IMR-90 (cell line): ENCODE results near the gene IRF2BP2. TPM values are rescaled to one million over a fixed set of nuclear protein-coding genes. Genes with fewer than 3 reads are reported as not detected.
A peak's percentile ranks its signal among the peaks of the same experiment; 100 is the strongest.

Experiments
- ATAC-seq: fragments of 200-7000 bp; cut with Tn5 transposase; 2 replicates; pipeline ENCODE4 v1.9.1; 2020; ENCODE audit warnings: low read depth, mild to moderate bottlenecking, moderate library complexity
- BruUV-seq: library from RNA; stranded (reverse); fragments of 400-500 nt; replicated peaks from 2 replicates; lab custom pipeline; 2021; lab: Mats Ljungman, UMichigan
- CTCF ChIA-PET: fragments of 300-600 bp; formaldehyde crosslinking; extraction: SDS; loops from one replicate; lab custom pipeline; 2021; ENCODE audit warnings: antibody characterized with exemption; lab: Yijun Ruan, JAX
- POLR2A ChIA-PET: fragments of 300-600 bp; sonication (Branson Sonifier 250); formaldehyde crosslinking; loops from one replicate; lab custom pipeline; 2022; ENCODE audit warnings: antibody characterized with exemption; ENCODE audit not compliant: unreplicated experiment; lab: Charles Lee
- DNase-seq: peaks from one replicate; pipeline ENCODE4 v3.0.0; 2013
- H2AFZ ChIP-seq: replicated peaks from 2 replicates; pipeline ENCODE3; 2013; ENCODE audit warnings: low read length, mild to moderate bottlenecking; ENCODE audit not compliant: poor library complexity
- H2AK5ac ChIP-seq: 2 replicates; pipeline ENCODE4 v1.6.1; 2013; ENCODE audit warnings: low read depth, low read length, inconsistent platforms
- H2AK9ac ChIP-seq: replicated peaks from 2 replicates; pipeline ENCODE3; 2013; ENCODE audit warnings: mild to moderate bottlenecking, low read depth, low read length, moderate library complexity; ENCODE audit not compliant: poor library complexity
- H2BK120ac ChIP-seq: 2 replicates; pipeline ENCODE4 v1.6.1; 2013; ENCODE audit warnings: low read depth, low read length, inconsistent platforms
- H2BK15ac ChIP-seq: 3 replicates; pipeline ENCODE4 v1.6.1; 2013; ENCODE audit warnings: low read depth, low read length, inconsistent platforms
- H2BK20ac ChIP-seq: 2 replicates; pipeline ENCODE4 v1.6.1; 2013; ENCODE audit warnings: low read depth, mild to moderate bottlenecking, inconsistent platforms, low read length, moderate library complexity
- H2BK5ac ChIP-seq: 2 replicates; pipeline ENCODE4 v1.6.1; 2013; ENCODE audit warnings: mild to moderate bottlenecking, low read depth, low read length, inconsistent platforms; ENCODE audit not compliant: poor library complexity, severe bottlenecking
- H3K14ac ChIP-seq: replicated peaks from 2 replicates; pipeline ENCODE4 v1.6.1; 2013; ENCODE audit warnings: low read depth, low read length, inconsistent platforms
- H3K18ac ChIP-seq: 2 replicates; pipeline ENCODE4 v1.6.1; 2013; ENCODE audit warnings: low read depth, low read length, control low read depth
- H3K23ac ChIP-seq: 2 replicates; pipeline ENCODE4 v1.6.1; 2013; ENCODE audit warnings: low read depth, low read length, inconsistent platforms
- H3K27ac ChIP-seq: 2 replicates; pipeline ENCODE4 v1.5.1; 2013; ENCODE audit warnings: mild to moderate bottlenecking, control low read depth, low read length; ENCODE audit not compliant: insufficient read depth
- H3K27me3 ChIP-seq: 2 replicates; pipeline ENCODE4 v1.6.1; 2013; ENCODE audit warnings: low read length; ENCODE audit not compliant: control insufficient read depth, insufficient read depth
- H3K36me3 ChIP-seq: 2 replicates; pipeline ENCODE4 v1.6.1; 2013; ENCODE audit warnings: low read length, mixed read lengths; ENCODE audit not compliant: control insufficient read depth, insufficient read depth
- H3K4ac ChIP-seq: 2 replicates; pipeline ENCODE4 v1.6.1; 2013; ENCODE audit warnings: low read depth, low read length, inconsistent platforms
- H3K4me1 ChIP-seq: 2 replicates; pipeline ENCODE4 v1.6.1; 2013; ENCODE audit warnings: low read length, mixed read lengths; ENCODE audit not compliant: control insufficient read depth, insufficient read depth
- H3K4me2 ChIP-seq: 2 replicates; pipeline ENCODE4 v1.6.1; 2013; ENCODE audit warnings: low read depth, mild to moderate bottlenecking, control low read depth, low read length, moderate library complexity
- H3K4me3 ChIP-seq: 2 replicates; pipeline ENCODE4 v1.5.1; 2013; ENCODE audit warnings: low read depth, mild to moderate bottlenecking, control low read depth, low read length, moderate library complexity; ENCODE audit not compliant: insufficient read depth
- H3K56ac ChIP-seq: 2 replicates; pipeline ENCODE4 v1.6.1; 2013; ENCODE audit warnings: low read length, inconsistent platforms; ENCODE audit not compliant: insufficient read depth; ENCODE audit errors: extremely low read depth
- H3K79me1 ChIP-seq, 2 experiments: 2 replicates each; pipeline ENCODE4 v1.6.1; 2013; ENCODE audit warnings: low read length in 2 of 2, inconsistent platforms in 1 of 2, low read depth in 1 of 2
- H3K9ac ChIP-seq: 2 replicates; pipeline ENCODE4 v1.6.1; 2013; ENCODE audit warnings: low read depth, low read length, control low read depth
- H3K9me1 ChIP-seq: 2 replicates; pipeline ENCODE4 v1.6.1; 2013; ENCODE audit warnings: low read length, inconsistent platforms; ENCODE audit not compliant: insufficient read depth
- H3K9me3 ChIP-seq: 2 replicates; pipeline ENCODE4 v1.6.1; 2013; ENCODE audit warnings: low read length; ENCODE audit not compliant: control insufficient read depth, insufficient read depth
- H4K20me1 ChIP-seq: 2 replicates; pipeline ENCODE4 v1.6.1; 2013; ENCODE audit warnings: low read length, inconsistent platforms; ENCODE audit not compliant: insufficient read depth
- H4K5ac ChIP-seq: 2 replicates; pipeline ENCODE4 v1.6.1; 2013; ENCODE audit warnings: mild to moderate bottlenecking, low read depth, low read length, control low read depth
- H4K8ac ChIP-seq, 2 experiments: 2 replicates each; pipeline ENCODE4 v1.6.1; 2013; ENCODE audit warnings: low read depth in 2 of 2, low read length in 2 of 2, control low read depth in 1 of 2, inconsistent platforms in 1 of 2
- H4K91ac ChIP-seq: 2 replicates; pipeline ENCODE4 v1.6.1; 2013; ENCODE audit warnings: low read depth, low read length, inconsistent platforms; ENCODE audit not compliant: insufficient read depth
- FOS ChIP-seq: fragments of 150-350 bp; IDR thresholded peaks from 2 replicates; pipeline ENCODE4 v1.6.1; 2016; ENCODE audit warnings: low read depth, low read length
- POLR2A ChIP-seq: IDR thresholded peaks from 2 replicates; pipeline ENCODE4 v1.6.1; 2012; ENCODE audit warnings: mild to moderate bottlenecking, low read depth, low read length
- RAD21 ChIP-seq: IDR thresholded peaks from 2 replicates; pipeline ENCODE4 v1.6.1; 2012; ENCODE audit warnings: low read length, improper control_type of control experiment
- RFX5 ChIP-seq: IDR thresholded peaks from 2 replicates; pipeline ENCODE4 v1.8.0; 2012; ENCODE audit warnings: low read depth, mild to moderate bottlenecking, low read length, moderate library complexity
- SMC3 ChIP-seq: fragments of 150-350 bp; IDR thresholded peaks from 2 replicates; pipeline ENCODE4 v1.6.1; 2016; ENCODE audit warnings: low read depth, mild to moderate bottlenecking, antibody characterized with exemption, low read length, moderate library complexity
- WGBS, 2 experiments: methylation state at CpG; one replicate each; pipeline versions ENCODE4 v1.1.5 to v1.1.7; 2013; ENCODE audit warnings: missing lambda C conversion rate in 2 of 2; ENCODE audit not compliant: insufficient read length in 1 of 2; ENCODE audit errors: extremely low coverage in 2 of 2; 5-methylcytosine and 5-hydroxymethylcytosine counted together
- dilution Hi-C: fragments of 300-500 bp; cut with HindIII; formaldehyde crosslinking; loops from one replicate; pipeline ENCODE4 v1.14.3; 2018; ENCODE audit warnings: low sequenced_read_pairs; ENCODE audit not compliant: unreplicated experiment
- in situ Hi-C: fragments of 300-500 bp; cut with MboI; formaldehyde crosslinking; loops from 3 replicates; pipeline ENCODE4 v1.14.3; 2019; ENCODE audit warnings: low sequenced_read_pairs, inconsistent platforms, mixed read lengths
- intact Hi-C: fragments of 100-400 bp; cut with micrococcal nuclease; formaldehyde crosslinking; loops from 2 replicates; pipeline ENCODE4 v1.10.0; 2022
- polyA plus RNA-seq, 3 experiments: library from polyadenylated mRNA; depleted of rRNA; stranded (reverse); fragments of >200 nt; gene quantifications; 2 replicates each; pipeline ENCODE4 v1.2.3, GENCODE V29; 2012; ENCODE audit warnings: low replicate concordance in 1 of 3
- total RNA-seq: library from RNA; depleted of rRNA; stranded (reverse); fragments of >200 nt; gene quantifications from 2 replicates; pipeline ENCODE4 v1.2.3, GENCODE V29; 2012
- TF ChIP-seq, protein P1 (sequence below): fragments of 150-350 bp; IDR thresholded peaks from 2 replicates; pipeline ENCODE4 v1.6.1; 2017; ENCODE audit warnings: mild to moderate bottlenecking, antibody characterized with exemption, low read length, low read depth
- TF ChIP-seq, protein P2 (sequence below): fragments of 150-350 bp; IDR thresholded peaks from 2 replicates; pipeline ENCODE4 v1.6.1; 2016; ENCODE audit warnings: low read depth, mild to moderate bottlenecking, low read length, moderate library complexity, borderline replicate concordance

The IRF2BP2 gene
- total and polyA plus RNA-seq, 2 of the 4 experiments (the other 2 are of a cell fraction): 47.0 to 66.6 TPM

DNA sequence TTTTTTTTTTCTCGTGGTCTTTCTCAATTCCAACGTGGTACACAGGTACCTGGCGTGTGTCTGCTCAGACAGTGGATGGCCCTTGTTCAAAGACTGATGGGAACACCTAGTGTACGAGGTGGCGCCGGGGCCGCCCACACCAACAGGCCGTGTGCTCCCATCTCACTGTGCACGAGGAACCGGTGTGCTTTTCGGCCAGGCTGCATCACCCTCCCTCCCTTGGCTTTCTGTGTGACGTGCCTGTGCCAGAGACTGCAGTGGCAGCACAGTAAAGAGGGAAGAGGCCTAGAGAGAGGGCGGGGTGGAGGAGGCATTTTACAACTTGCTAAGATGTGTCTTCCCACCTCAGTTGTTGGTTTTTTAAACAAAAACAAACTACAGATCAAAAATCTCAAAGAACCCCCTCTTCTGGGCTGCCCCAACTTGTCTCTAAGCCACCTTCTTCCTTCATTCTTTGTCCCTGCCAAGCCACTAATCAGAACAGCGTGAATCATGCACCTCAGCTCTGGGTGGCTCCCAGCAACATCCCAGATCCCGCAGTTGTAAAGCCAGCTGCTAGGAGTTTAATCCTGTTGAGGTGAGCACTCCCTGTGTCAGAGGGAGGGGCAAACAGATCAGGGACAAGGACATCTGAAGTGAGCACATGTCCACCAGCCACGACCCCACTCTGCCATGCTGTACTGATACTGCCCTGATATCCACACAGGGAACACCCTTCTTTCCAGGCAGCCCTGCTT lies 20.7 kb downstream of the IRF2BP2 start:
- Histone ChIP-seq H2BK15ac (no peak overlapping the region), H2BK20ac (no peak overlapping the region), H2AK5ac (no peak overlapping the region; the same call in 1 of the 2 replicates), H4K20me1 (no peaks in the 10 kb centered on the region), H3K4ac (peak overlapping the region; percentile 24; the same call in 1 of the 2 replicates), H3K79me1 (no peaks in the 10 kb centered on the region), H3K56ac (no peak overlapping the region), H3K9me3 (no peaks in the 10 kb centered on the region), H2AK9ac (peak overlapping the region; percentile 67), H3K18ac (no peak overlapping the region), H3K23ac (no peak overlapping the region), H2BK120ac (no peak overlapping the region), H4K5ac (no peak overlapping the region), H3K4me3 (no peak overlapping the region), H3K36me3 (no peaks in the 10 kb centered on the region), H3K9ac (no peak overlapping the region), H3K4me1 (no peaks in the 10 kb centered on the region; the same call in 1 of the 2 replicates), H3K14ac (peak overlapping the region; percentile 4; the same call in 1 of the 2 replicates), H3K4me2 (no peak overlapping the region), H4K91ac (no peak overlapping the region), H3K27me3 (no peaks in the 10 kb centered on the region), H4K8ac (no peak overlapping the region), H3K9me1 (peaks cover 4% of the 10 kb centered on the region), H2AFZ (peak overlapping the region; percentile 56), H2BK5ac (no peak overlapping the region), H3K27ac (no peak overlapping the region)
- in situ Hi-C loops (loop anchor here (25.0 kb wide), 1 partner anchor 477 kb away; no protein-coding TSS in a partner anchor), intact Hi-C loops (no loop called here), dilution Hi-C loops (no loop called here)
- no peak for TF ChIP-seq RAD21
- no peak for TF ChIP-seq FOS
- TF ChIP-seq RFX5: no peak
- no peak for TF ChIP-seq SMC3
- TF ChIP-seq, protein P1, sequence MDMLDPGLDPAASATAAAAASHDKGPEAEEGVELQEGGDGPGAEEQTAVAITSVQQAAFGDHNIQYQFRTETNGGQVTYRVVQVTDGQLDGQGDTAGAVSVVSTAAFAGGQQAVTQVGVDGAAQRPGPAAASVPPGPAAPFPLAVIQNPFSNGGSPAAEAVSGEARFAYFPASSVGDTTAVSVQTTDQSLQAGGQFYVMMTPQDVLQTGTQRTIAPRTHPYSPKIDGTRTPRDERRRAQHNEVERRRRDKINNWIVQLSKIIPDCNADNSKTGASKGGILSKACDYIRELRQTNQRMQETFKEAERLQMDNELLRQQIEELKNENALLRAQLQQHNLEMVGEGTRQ: no peak
- TF ChIP-seq, protein P2, sequence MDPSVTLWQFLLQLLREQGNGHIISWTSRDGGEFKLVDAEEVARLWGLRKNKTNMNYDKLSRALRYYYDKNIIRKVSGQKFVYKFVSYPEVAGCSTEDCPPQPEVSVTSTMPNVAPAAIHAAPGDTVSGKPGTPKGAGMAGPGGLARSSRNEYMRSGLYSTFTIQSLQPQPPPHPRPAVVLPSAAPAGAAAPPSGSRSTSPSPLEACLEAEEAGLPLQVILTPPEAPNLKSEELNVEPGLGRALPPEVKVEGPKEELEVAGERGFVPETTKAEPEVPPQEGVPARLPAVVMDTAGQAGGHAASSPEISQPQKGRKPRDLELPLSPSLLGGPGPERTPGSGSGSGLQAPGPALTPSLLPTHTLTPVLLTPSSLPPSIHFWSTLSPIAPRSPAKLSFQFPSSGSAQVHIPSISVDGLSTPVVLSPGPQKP: no peak
- no peak for TF ChIP-seq POLR2A
- 100% methylated on average over 2 of the region's 16 CpGs; no CpG with 5 or more reads in 1 of the 2 experiments for WGBS, 2 experiments
- CTCF ChIA-PET: no interaction called here
- ATAC-seq: no peak
- no TSS peak for BruUV-seq
- DNase-seq: no peak
- POLR2A ChIA-PET: no interaction called here
